WTC11 (cell line): ENCODE measurements around the gene SAPCD2. TPM values are rescaled to one million over a fixed set of nuclear protein-coding genes. Genes with fewer than 3 reads are reported as not detected.

ENCODE experiments used
- ELF4 ChIP-seq: sonication (generic); formaldehyde crosslinking; IDR thresholded peaks from 2 replicates; pipeline ENCODE4 v1.8.1; 2022; ENCODE audit warnings: low read depth, mild to moderate bottlenecking, moderate library complexity, missing genetic modification reagents
- ETV6 ChIP-seq: sonication (generic); formaldehyde crosslinking; IDR thresholded peaks from 2 replicates; pipeline ENCODE4 v1.8.1; 2022; ENCODE audit warnings: mild to moderate bottlenecking, missing genetic modification reagents
- FOXK1 ChIP-seq: sonication (generic); formaldehyde crosslinking; IDR thresholded peaks from 2 replicates; pipeline ENCODE4 v1.8.0; 2022; ENCODE audit warnings: mild to moderate bottlenecking, moderate library complexity, missing genetic modification reagents
- MYBL2 ChIP-seq: sonication (generic); formaldehyde crosslinking; IDR thresholded peaks from 2 replicates; pipeline ENCODE4 v1.8.1; 2023; ENCODE audit warnings: mild to moderate bottlenecking, moderate library complexity, missing genetic modification reagents
- SMAD3 ChIP-seq: sonication (generic); formaldehyde crosslinking; IDR thresholded peaks from 2 replicates; pipeline ENCODE4 v1.8.0; 2022; ENCODE audit warnings: missing genetic modification reagents, mild to moderate bottlenecking, borderline replicate concordance
- TEAD4 ChIP-seq: sonication (generic); formaldehyde crosslinking; IDR thresholded peaks from 2 replicates; pipeline ENCODE4 v1.8.0; 2022; ENCODE audit warnings: mild to moderate bottlenecking, missing genetic modification reagents
- ZBTB21 ChIP-seq: sonication (generic); formaldehyde crosslinking; IDR thresholded peaks from 2 replicates; pipeline ENCODE4 v1.8.1; 2023; ENCODE audit warnings: mild to moderate bottlenecking, missing genetic modification reagents, borderline replicate concordance
- ZNF219 ChIP-seq: sonication (generic); formaldehyde crosslinking; IDR thresholded peaks from 2 replicates; pipeline ENCODE4 v1.8.0; 2023; ENCODE audit warnings: missing genetic modification reagents, mild to moderate bottlenecking, borderline replicate concordance
- ZNF423 ChIP-seq: fragments of 250-450 bp; sonication (Bioruptor Pico); IDR thresholded peaks from 2 replicates; pipeline ENCODE4 v2.1.2; 2022; ENCODE audit warnings: mild to moderate bottlenecking, moderate library complexity
- total RNA-seq: library from RNA; stranded (reverse); gene quantifications from 3 replicates; pipeline ENCODE4 v1.2.3, GENCODE V29; 2021
- TF ChIP-seq, protein P1 (sequence below): sonication (generic); formaldehyde crosslinking; IDR thresholded peaks from 2 replicates; pipeline ENCODE4 v1.8.0; 2023; ENCODE audit warnings: missing genetic modification reagents, mild to moderate bottlenecking, borderline replicate concordance
- TF ChIP-seq, protein P2 (sequence below): fragments of 200-600 bp; IDR thresholded peaks from 2 replicates; pipeline ENCODE4 v1.8.0; 2022; ENCODE audit warnings: antibody characterized with exemption
- TF ChIP-seq, protein P3 (sequence below): sonication (generic); formaldehyde crosslinking; IDR thresholded peaks from 2 replicates; pipeline ENCODE4 v1.8.1; 2022; ENCODE audit warnings: mild to moderate bottlenecking, moderate library complexity, missing genetic modification reagents
- TF ChIP-seq, protein P4 (sequence below): sonication (generic); formaldehyde crosslinking; IDR thresholded peaks from 2 replicates; pipeline ENCODE4 v1.8.0; 2022; ENCODE audit warnings: mild to moderate bottlenecking, missing genetic modification reagents
- TF ChIP-seq, protein P5 (sequence below): sonication (generic); formaldehyde crosslinking; IDR thresholded peaks from 2 replicates; pipeline ENCODE4 v1.8.1; 2023; ENCODE audit warnings: mild to moderate bottlenecking, missing genetic modification reagents, moderate library complexity
- TF ChIP-seq, protein P6 (sequence below): sonication (generic); formaldehyde crosslinking; IDR thresholded peaks from 2 replicates; pipeline ENCODE4 v1.8.1; 2023; ENCODE audit warnings: mild to moderate bottlenecking, missing genetic modification reagents
- TF ChIP-seq, protein P7 (sequence below): fragments of 250-450 bp; sonication (Bioruptor Pico); IDR thresholded peaks from 2 replicates; pipeline ENCODE4 v1.9.0; 2021; ENCODE audit warnings: mild to moderate bottlenecking

SAPCD2 gene
- total RNA-seq, 1 experiment from 2014 or later = 67.0 TPM

DNA sequence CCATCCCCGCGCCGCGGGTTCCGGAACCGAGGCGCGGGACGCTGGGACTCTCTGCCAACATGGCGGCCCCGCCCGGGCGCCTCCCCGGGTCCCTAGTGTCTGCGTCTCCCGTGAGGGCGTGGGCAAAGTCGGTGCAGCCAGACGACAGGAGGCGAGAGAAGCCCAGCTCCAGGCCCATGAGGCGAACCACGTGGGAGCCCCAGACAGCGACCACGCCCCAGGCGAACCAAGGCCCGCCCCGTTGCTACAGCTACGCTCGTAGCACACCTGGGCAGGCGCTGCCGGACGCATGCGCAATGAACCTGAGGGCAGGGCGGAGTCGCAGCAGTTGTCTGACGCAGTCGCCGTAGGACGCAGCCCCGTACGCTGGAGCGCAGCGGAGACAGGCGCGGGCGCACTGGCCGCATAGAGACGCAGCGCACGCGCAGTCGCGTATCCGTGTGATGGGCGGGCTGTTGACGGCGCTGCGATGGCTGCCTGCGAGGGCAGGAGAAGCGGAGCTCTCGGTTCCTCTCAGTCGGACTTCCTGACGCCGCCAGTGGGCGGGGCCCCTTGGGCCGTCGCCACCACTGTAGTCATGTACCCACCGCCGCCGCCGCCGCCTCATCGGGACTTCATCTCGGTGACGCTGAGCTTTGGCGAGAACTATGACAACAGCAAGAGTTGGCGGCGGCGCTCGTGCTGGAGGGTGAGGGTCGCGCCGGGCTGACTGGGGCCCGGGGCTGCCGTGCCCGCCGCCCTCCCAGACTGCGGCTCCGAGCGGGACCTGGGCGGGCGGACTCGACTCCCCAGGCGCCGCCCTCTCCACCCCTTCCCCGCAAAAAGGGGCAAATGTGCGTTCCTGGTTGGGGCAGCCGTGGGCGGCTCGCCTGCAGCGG is 16.4 kb upstream of the SAPCD2 start, which contains the start of gene MAN1B1 (continued):
- TF ChIP-seq, protein P1, sequence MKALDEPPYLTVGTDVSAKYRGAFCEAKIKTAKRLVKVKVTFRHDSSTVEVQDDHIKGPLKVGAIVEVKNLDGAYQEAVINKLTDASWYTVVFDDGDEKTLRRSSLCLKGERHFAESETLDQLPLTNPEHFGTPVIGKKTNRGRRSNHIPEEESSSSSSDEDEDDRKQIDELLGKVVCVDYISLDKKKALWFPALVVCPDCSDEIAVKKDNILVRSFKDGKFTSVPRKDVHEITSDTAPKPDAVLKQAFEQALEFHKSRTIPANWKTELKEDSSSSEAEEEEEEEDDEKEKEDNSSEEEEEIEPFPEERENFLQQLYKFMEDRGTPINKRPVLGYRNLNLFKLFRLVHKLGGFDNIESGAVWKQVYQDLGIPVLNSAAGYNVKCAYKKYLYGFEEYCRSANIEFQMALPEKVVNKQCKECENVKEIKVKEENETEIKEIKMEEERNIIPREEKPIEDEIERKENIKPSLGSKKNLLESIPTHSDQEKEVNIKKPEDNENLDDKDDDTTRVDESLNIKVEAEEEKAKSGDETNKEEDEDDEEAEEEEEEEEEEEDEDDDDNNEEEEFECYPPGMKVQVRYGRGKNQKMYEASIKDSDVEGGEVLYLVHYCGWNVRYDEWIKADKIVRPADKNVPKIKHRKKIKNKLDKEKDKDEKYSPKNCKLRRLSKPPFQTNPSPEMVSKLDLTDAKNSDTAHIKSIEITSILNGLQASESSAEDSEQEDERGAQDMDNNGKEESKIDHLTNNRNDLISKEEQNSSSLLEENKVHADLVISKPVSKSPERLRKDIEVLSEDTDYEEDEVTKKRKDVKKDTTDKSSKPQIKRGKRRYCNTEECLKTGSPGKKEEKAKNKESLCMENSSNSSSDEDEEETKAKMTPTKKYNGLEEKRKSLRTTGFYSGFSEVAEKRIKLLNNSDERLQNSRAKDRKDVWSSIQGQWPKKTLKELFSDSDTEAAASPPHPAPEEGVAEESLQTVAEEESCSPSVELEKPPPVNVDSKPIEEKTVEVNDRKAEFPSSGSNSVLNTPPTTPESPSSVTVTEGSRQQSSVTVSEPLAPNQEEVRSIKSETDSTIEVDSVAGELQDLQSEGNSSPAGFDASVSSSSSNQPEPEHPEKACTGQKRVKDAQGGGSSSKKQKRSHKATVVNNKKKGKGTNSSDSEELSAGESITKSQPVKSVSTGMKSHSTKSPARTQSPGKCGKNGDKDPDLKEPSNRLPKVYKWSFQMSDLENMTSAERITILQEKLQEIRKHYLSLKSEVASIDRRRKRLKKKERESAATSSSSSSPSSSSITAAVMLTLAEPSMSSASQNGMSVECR (CRISPR knock-in tag) = no peak; the same call in 1 of the 2 replicates
- TF ChIP-seq ELF4 = no peak
- TF ChIP-seq, protein P2, sequence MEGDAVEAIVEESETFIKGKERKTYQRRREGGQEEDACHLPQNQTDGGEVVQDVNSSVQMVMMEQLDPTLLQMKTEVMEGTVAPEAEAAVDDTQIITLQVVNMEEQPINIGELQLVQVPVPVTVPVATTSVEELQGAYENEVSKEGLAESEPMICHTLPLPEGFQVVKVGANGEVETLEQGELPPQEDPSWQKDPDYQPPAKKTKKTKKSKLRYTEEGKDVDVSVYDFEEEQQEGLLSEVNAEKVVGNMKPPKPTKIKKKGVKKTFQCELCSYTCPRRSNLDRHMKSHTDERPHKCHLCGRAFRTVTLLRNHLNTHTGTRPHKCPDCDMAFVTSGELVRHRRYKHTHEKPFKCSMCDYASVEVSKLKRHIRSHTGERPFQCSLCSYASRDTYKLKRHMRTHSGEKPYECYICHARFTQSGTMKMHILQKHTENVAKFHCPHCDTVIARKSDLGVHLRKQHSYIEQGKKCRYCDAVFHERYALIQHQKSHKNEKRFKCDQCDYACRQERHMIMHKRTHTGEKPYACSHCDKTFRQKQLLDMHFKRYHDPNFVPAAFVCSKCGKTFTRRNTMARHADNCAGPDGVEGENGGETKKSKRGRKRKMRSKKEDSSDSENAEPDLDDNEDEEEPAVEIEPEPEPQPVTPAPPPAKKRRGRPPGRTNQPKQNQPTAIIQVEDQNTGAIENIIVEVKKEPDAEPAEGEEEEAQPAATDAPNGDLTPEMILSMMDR = no peak
- TF ChIP-seq, protein P3, sequence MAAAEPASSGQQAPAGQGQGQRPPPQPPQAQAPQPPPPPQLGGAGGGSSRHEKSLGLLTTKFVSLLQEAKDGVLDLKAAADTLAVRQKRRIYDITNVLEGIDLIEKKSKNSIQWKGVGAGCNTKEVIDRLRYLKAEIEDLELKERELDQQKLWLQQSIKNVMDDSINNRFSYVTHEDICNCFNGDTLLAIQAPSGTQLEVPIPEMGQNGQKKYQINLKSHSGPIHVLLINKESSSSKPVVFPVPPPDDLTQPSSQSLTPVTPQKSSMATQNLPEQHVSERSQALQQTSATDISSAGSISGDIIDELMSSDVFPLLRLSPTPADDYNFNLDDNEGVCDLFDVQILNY (CRISPR knock-in tag) = peak; percentile 78; the same call in 1 of the 2 replicates
- TF ChIP-seq, protein P4, sequence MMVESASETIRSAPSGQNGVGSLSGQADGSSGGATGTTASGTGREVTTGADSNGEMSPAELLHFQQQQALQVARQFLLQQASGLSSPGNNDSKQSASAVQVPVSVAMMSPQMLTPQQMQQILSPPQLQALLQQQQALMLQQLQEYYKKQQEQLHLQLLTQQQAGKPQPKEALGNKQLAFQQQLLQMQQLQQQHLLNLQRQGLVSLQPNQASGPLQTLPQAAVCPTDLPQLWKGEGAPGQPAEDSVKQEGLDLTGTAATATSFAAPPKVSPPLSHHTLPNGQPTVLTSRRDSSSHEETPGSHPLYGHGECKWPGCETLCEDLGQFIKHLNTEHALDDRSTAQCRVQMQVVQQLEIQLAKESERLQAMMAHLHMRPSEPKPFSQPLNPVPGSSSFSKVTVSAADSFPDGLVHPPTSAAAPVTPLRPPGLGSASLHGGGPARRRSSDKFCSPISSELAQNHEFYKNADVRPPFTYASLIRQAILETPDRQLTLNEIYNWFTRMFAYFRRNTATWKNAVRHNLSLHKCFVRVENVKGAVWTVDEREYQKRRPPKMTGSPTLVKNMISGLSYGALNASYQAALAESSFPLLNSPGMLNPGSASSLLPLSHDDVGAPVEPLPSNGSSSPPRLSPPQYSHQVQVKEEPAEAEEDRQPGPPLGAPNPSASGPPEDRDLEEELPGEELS (CRISPR knock-in tag) = peak; percentile 74; the same call in 1 of the 2 replicates
- TF ChIP-seq, protein P5, sequence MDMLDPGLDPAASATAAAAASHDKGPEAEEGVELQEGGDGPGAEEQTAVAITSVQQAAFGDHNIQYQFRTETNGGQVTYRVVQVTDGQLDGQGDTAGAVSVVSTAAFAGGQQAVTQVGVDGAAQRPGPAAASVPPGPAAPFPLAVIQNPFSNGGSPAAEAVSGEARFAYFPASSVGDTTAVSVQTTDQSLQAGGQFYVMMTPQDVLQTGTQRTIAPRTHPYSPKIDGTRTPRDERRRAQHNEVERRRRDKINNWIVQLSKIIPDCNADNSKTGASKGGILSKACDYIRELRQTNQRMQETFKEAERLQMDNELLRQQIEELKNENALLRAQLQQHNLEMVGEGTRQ (CRISPR knock-in tag) = peak; percentile 90
- no peak for TF ChIP-seq ZNF219 (CRISPR knock-in tag)
- peak; percentile 98 for TF ChIP-seq FOXK1
- TF ChIP-seq, protein P6, sequence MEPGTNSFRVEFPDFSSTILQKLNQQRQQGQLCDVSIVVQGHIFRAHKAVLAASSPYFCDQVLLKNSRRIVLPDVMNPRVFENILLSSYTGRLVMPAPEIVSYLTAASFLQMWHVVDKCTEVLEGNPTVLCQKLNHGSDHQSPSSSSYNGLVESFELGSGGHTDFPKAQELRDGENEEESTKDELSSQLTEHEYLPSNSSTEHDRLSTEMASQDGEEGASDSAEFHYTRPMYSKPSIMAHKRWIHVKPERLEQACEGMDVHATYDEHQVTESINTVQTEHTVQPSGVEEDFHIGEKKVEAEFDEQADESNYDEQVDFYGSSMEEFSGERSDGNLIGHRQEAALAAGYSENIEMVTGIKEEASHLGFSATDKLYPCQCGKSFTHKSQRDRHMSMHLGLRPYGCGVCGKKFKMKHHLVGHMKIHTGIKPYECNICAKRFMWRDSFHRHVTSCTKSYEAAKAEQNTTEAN (CRISPR knock-in tag) = peak; percentile 50; the same call in 1 of the 2 replicates
- peak; percentile 29; the same call in 1 of the 2 replicates for TF ChIP-seq ZBTB21
- TF ChIP-seq, protein P7, sequence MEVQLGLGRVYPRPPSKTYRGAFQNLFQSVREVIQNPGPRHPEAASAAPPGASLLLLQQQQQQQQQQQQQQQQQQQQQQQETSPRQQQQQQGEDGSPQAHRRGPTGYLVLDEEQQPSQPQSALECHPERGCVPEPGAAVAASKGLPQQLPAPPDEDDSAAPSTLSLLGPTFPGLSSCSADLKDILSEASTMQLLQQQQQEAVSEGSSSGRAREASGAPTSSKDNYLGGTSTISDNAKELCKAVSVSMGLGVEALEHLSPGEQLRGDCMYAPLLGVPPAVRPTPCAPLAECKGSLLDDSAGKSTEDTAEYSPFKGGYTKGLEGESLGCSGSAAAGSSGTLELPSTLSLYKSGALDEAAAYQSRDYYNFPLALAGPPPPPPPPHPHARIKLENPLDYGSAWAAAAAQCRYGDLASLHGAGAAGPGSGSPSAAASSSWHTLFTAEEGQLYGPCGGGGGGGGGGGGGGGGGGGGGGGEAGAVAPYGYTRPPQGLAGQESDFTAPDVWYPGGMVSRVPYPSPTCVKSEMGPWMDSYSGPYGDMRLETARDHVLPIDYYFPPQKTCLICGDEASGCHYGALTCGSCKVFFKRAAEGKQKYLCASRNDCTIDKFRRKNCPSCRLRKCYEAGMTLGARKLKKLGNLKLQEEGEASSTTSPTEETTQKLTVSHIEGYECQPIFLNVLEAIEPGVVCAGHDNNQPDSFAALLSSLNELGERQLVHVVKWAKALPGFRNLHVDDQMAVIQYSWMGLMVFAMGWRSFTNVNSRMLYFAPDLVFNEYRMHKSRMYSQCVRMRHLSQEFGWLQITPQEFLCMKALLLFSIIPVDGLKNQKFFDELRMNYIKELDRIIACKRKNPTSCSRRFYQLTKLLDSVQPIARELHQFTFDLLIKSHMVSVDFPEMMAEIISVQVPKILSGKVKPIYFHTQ = no peak
- TF ChIP-seq ETV6 (CRISPR knock-in tag) = peak; percentile 81
- TF ChIP-seq MYBL2 = 0 out of 2 replicates have a peak, but pooled peaks have one; percentile 90
- no peak for TF ChIP-seq ZNF423 (CRISPR knock-in tag)
- 0 out of 2 replicates have a peak, but pooled peaks have one; percentile 63 for TF ChIP-seq SMAD3
- no peak for TF ChIP-seq TEAD4 (CRISPR knock-in tag)
